Adipocyte (in vitro differentiated cells): ENCODE results near the gene PNKD.

Source experiments
- DNase-seq: peaks from one replicate; pipeline ENCODE4 v3.0.0-alpha.2; 2015; ENCODE audit warnings: low read depth
- H3K27me3 ChIP-seq: replicated peaks from 2 replicates; pipeline ENCODE4 v1.7.0; 2013; ENCODE audit warnings: mild to moderate bottlenecking, low read length, moderate library complexity; ENCODE audit not compliant: control insufficient read depth, insufficient read depth
- H3K36me3 ChIP-seq: 2 replicates; pipeline ENCODE4 v1.7.0; 2013; ENCODE audit warnings: low read length, mild to moderate bottlenecking, moderate library complexity; ENCODE audit not compliant: control insufficient read depth, insufficient read depth, severe bottlenecking
- H3K4me1 ChIP-seq: 2 replicates; pipeline ENCODE4 v1.7.0; 2013; ENCODE audit warnings: mild to moderate bottlenecking, low read length, moderate library complexity; ENCODE audit not compliant: control insufficient read depth, insufficient read depth
- H3K4me3 ChIP-seq: 2 replicates; pipeline ENCODE4 v1.7.0; 2013; ENCODE audit warnings: mild to moderate bottlenecking, low read length, moderate library complexity
- H3K9ac ChIP-seq: 2 replicates; pipeline ENCODE4 v1.7.0; 2013; ENCODE audit warnings: mild to moderate bottlenecking, low read length, moderate library complexity
- H3K9me3 ChIP-seq: 2 replicates; pipeline ENCODE4 v1.7.0; 2013; ENCODE audit warnings: mild to moderate bottlenecking, low read length, moderate library complexity; ENCODE audit not compliant: control insufficient read depth

The PNKD gene

GRCh38 chr2:218360453-218360852, 90.1 kb downstream of the PNKD start:
- DNase-seq = no peak

GRCh38 chr2:218362606-218363005, 92.3 kb downstream of the PNKD start:
- Histone ChIP-seq H3K36me3 (no peaks in the 10 kb centered on the region), H3K9ac (no peak overlapping the region), H3K4me3 (no peak overlapping the region), H3K9me3 (peaks cover 8% of the 10 kb centered on the region), H3K27me3 (no peaks in the 10 kb centered on the region), H3K4me1 (peaks cover 6% of the 10 kb centered on the region)
- no peak for DNase-seq

More at GRCh38 chr2:218360453-218360852, 90.1 kb downstream of the PNKD start:
- H3K36me3 ChIP-seq = no peaks in the 10 kb centered on the region
- H3K9me3 ChIP-seq = no peaks in the 10 kb centered on the region
- H3K4me3 ChIP-seq = no peak overlapping the region
- peaks cover 4% of the 10 kb centered on the region for H3K4me1 ChIP-seq
- H3K27me3 ChIP-seq = no peaks in the 10 kb centered on the region
- H3K9ac ChIP-seq = no peak overlapping the region

GRCh38 chr2:218363736-218364135, 93.4 kb downstream of the PNKD start:
- Histone ChIP-seq H3K9me3 (peaks cover 8% of the 10 kb centered on the region), H3K4me1 (peaks cover 11% of the 10 kb centered on the region), H3K9ac (no peak overlapping the region), H3K36me3 (no peaks in the 10 kb centered on the region), H3K27me3 (no peaks in the 10 kb centered on the region), H3K4me3 (no peak overlapping the region)
- no peak for DNase-seq

- Histone ChIP-seq H3K4me3 (no peak overlapping the region), H3K4me1 (peaks cover 11% of the 10 kb centered on the region), H3K27me3 (no peaks in the 10 kb centered on the region), H3K9me3 (peaks cover 8% of the 10 kb centered on the region), H3K36me3 (no peaks in the 10 kb centered on the region), H3K9ac (no peak overlapping the region)
- no peak for DNase-seq
Measured at GRCh38 chr2:218364196-218364595, 93.9 kb downstream of the PNKD start.

- no peaks in the 10 kb centered on the region for H3K36me3 ChIP-seq
- peaks cover 8% of the 10 kb centered on the region for H3K9me3 ChIP-seq
- DNase-seq = no peak
- no peak overlapping the region for H3K9ac ChIP-seq
- H3K4me1 ChIP-seq = peaks cover 29% of the 10 kb centered on the region
- peak overlapping the region; percentile 78 for H3K4me3 ChIP-seq
- H3K27me3 ChIP-seq = no peaks in the 10 kb centered on the region
Measured at GRCh38 chr2:218366621-218367414, 96.5 kb downstream of the PNKD start.

- Histone ChIP-seq H3K4me3 (peak overlapping the region; percentile 78), H3K4me1 (peaks cover 32% of the 10 kb centered on the region), H3K9ac (peak overlapping the region; percentile 84), H3K36me3 (no peaks in the 10 kb centered on the region), H3K9me3 (peaks cover 8% of the 10 kb centered on the region), H3K27me3 (no peaks in the 10 kb centered on the region)
- DNase-seq = peak; percentile 89
Measured at GRCh38 chr2:218367415-218368149, 97.3 kb downstream of the PNKD start.

GRCh38 chr2:218368150-218368528, 97.8 kb downstream of the PNKD start:
- DNase-seq = no peak
- peak overlapping the region; percentile 84 for H3K9ac ChIP-seq
- H3K4me1 ChIP-seq = peaks cover 32% of the 10 kb centered on the region
- peak overlapping the region; percentile 78 for H3K4me3 ChIP-seq
- peaks cover 8% of the 10 kb centered on the region for H3K9me3 ChIP-seq
- H3K36me3 ChIP-seq = no peaks in the 10 kb centered on the region
- no peaks in the 10 kb centered on the region for H3K27me3 ChIP-seq

GRCh38 chr2:218368621-218369153, 98.4 kb downstream of the PNKD start:
- no peak overlapping the region for H3K4me3 ChIP-seq
- peaks cover 8% of the 10 kb centered on the region for H3K9me3 ChIP-seq
- peaks cover 32% of the 10 kb centered on the region for H3K4me1 ChIP-seq
- H3K27me3 ChIP-seq = no peaks in the 10 kb centered on the region
- no peak for DNase-seq
- H3K36me3 ChIP-seq = no peaks in the 10 kb centered on the region
- no peak overlapping the region for H3K9ac ChIP-seq

GRCh38 chr2:218369330-218369729, 99.0 kb downstream of the PNKD start:
- H3K4me3 ChIP-seq = no peak overlapping the region
- DNase-seq = no peak
- no peaks in the 10 kb centered on the region for H3K36me3 ChIP-seq
- H3K9ac ChIP-seq = no peak overlapping the region
- H3K4me1 ChIP-seq = peaks cover 28% of the 10 kb centered on the region
- peaks cover 8% of the 10 kb centered on the region for H3K9me3 ChIP-seq
- no peaks in the 10 kb centered on the region for H3K27me3 ChIP-seq

GRCh38 chr2:218370410-218371063, 100.2 kb downstream of the PNKD start:
- peak overlapping the region; percentile 36 for H3K9ac ChIP-seq
- peaks cover 35% of the 10 kb centered on the region for H3K4me1 ChIP-seq
- H3K36me3 ChIP-seq = no peaks in the 10 kb centered on the region
- no peak overlapping the region for H3K4me3 ChIP-seq
- DNase-seq = peak; percentile 62
- peaks cover 8% of the 10 kb centered on the region for H3K9me3 ChIP-seq
- no peaks in the 10 kb centered on the region for H3K27me3 ChIP-seq

GRCh38 chr2:218371983-218372350, 101.6 kb downstream of the PNKD start:
- Histone ChIP-seq H3K9me3 (peaks cover 2% of the 10 kb centered on the region), H3K4me1 (peaks cover 35% of the 10 kb centered on the region), H3K27me3 (no peaks in the 10 kb centered on the region), H3K9ac (no peak overlapping the region), H3K4me3 (no peak overlapping the region), H3K36me3 (no peaks in the 10 kb centered on the region)
- DNase-seq = no peak
